ENCODE measurements around the gene APBA1. TPM values are rescaled to one million over a fixed set of nuclear protein-coding genes. Genes with fewer than 3 reads are reported as not detected.

Gene APBA1
- total RNA-seq, 5 donors from 2014 or later (not counting 1 experiment from before 2014, with no cell fraction given), result 0.51 to 1.8 (median 0.78) TPM

DNA sequence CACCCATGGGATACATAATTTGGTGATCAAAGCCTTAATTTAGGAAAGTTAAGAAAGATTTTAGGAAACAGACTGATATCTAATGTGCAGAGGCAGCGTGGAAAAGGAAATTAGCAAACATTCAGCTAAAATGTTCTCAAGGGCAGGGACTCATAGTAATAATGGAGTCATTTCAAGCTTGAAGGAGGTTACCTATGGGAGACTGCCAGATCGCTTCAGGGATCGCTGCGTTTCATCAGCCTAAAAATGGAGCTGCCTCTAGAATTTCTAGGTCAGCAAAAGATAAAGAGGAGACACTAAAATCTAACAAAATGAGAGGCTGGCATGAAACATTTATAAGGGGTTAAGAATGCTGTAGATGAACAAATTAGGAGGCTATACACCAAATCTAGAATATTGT, 115.5 kb downstream of the APBA1 start:
- Mint-ChIP-seq H3K4me3 (no peak overlapping the region), H3K36me3 (no peaks in the 10 kb centered on the region), H3K27ac (no peak overlapping the region), H3K4me1 (no peaks in the 10 kb centered on the region), H3K27me3 (peaks cover 4 to 27% of the 10 kb centered on the region in 2 donors), H3K9me3 (no peaks in the 10 kb centered on the region)
- H3K36me3 ChIP-seq (ENCODE audit: control insufficient read depth in 2 of 2, extremely low read depth in 1 of 2, insufficient read depth in 1 of 2, low read length in 1 of 2), result no peaks in the 10 kb centered on the region
- H3K4me3 ChIP-seq (ENCODE audit: control insufficient read depth in 1 of 2, extremely low read depth in 1 of 2, low read length in 1 of 2), result no peak overlapping the region
- no peaks in the 10 kb centered on the region for H3K4me1 ChIP-seq (ENCODE audit: control insufficient read depth in 1 of 2, extremely low read depth in 1 of 2, insufficient read depth in 2 of 2, low read length in 2 of 2)
- H3K9me3 ChIP-seq, result no peaks in the 10 kb centered on the region
- DNase-seq, result no peak
- H3K27me3 ChIP-seq (replicated peaks in 1 of 2; ENCODE audit: control insufficient read depth in 2 of 2, extremely low read depth in 1 of 2, insufficient read depth in 2 of 2, low read length in 1 of 2), result no peaks in the 10 kb centered on the region
- no peak overlapping the region for H3K27ac ChIP-seq (ENCODE audit: low read length)
- POLR2A ChIA-PET, result no interaction called here
- ATAC-seq (replicated peaks in 1 of 4), result no peak
- 89% methylated on average over 2 of the region's 4 CpGs for WGBS (ENCODE audit: insufficient coverage)
- CTCF ChIA-PET, result interaction anchor here in 1 of 2 donors (1.5 kb wide), 1 partner anchor 134 kb away, joined by 3 read pairs; no protein-coding TSS in a partner anchor

DNA sequence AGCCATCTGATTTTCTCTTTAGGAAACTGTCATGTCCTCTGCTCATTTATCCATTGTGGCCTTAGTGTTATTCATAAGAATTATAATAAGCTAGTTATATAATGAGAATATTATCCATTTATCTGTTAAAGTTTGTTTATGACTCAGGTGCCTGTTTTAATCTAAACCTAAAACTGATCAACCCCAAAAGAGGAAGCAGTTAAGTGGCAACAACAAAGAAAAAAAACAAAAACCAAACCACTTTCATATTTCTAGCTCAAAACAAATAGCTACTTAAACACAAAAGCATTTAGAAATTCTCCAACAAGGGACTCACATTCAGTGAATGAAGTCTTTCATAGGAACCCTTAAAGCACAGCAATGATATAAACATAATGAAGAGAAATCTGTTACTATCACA, 116.4 kb downstream of the APBA1 start:
- Histone ChIP-seq H3K27me3 (replicated peaks in 1 of 2; ENCODE audit: control insufficient read depth in 2 of 2, extremely low read depth in 1 of 2, insufficient read depth in 2 of 2, low read length in 1 of 2) (peaks cover 0 to 2% of the 10 kb centered on the region in 2 experiments), H3K9me3 (no peaks in the 10 kb centered on the region), H3K27ac (ENCODE audit: low read length) (no peak overlapping the region), H3K4me1 (ENCODE audit: control insufficient read depth in 1 of 2, extremely low read depth in 1 of 2, insufficient read depth in 2 of 2, low read length in 2 of 2) (no peaks in the 10 kb centered on the region), H3K36me3 (ENCODE audit: control insufficient read depth in 2 of 2, extremely low read depth in 1 of 2, insufficient read depth in 1 of 2, low read length in 1 of 2) (no peaks in the 10 kb centered on the region), H3K4me3 (ENCODE audit: control insufficient read depth in 1 of 2, extremely low read depth in 1 of 2, low read length in 1 of 2) (no peak overlapping the region)
- Mint-ChIP-seq H3K27ac (no peak overlapping the region), H3K4me3 (no peak overlapping the region), H3K36me3 (no peaks in the 10 kb centered on the region), H3K9me3 (no peaks in the 10 kb centered on the region), H3K27me3 (peaks cover 4 to 26% of the 10 kb centered on the region in 2 donors), H3K4me1 (no peaks in the 10 kb centered on the region)
- DNase-seq (no peak), ATAC-seq (replicated peaks in 1 of 4) (no peak)
- ChIA-PET POLR2A (no interaction called here), CTCF (interaction anchor here in 1 of 2 donors (1.5 kb wide), 1 partner anchor 133 kb away, joined by 3 read pairs; no protein-coding TSS in a partner anchor)

DNA sequence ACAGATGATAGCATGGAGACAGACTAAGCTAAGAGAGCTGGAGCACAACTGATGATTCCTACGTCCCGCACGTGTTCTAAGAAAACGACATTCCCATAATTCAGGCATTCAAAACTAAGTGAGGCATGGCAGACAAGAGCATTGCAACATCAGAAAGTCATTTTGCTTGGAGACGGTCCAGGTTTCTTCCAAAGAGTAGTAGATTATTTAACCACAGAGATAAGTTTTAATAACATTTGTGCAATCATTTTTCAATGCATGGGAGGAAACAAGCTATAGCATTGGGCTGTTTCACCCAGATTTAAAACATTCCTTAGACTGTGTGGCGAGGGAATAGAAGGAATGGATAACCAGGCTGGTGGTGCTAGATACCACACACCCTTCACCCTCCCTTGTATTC, 117.2 kb downstream of the APBA1 start:
- peaks cover 4 to 26% of the 10 kb centered on the region in 2 donors for H3K27me3 Mint-ChIP-seq

DNA sequence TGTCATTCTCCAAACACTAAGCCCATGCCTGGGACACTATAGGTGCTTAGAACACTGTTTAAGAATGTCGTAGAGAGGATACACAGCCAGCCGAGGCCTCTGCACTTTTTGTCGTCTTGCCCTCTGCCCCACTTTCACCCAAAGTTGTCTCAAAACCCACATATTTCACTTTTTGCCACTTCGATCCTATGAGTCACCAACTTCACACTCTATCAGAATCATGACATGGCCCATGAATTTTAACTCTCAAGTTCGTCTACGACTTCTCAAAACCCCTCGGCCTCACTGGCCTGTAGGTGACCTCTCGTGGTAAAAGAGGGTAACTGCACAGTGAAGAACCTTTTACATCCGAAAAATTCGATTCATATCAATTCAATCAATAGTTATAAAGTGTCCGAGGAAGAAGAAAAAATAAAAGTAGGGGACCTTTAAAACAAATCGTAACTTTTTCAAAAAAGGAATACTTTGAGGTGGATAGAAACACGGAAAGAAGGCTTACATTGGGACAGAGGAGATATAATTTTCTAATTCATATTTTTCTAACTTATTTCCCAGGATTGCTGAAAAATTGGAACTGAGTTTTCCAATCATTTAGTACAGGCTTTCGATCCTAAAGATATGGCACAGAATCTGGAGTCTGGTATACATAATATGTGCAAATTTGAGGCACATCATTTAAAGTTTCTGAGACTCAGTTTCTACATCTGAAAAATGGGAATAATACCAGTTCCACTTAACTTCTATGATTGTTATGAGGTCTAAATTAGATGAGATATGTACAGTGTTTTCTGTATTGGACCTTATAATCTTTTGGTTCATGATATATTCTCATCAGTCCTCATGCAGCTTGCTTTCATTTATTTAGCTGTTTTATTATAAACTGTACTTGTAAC, 122.6 kb downstream of the APBA1 start:
- ATAC-seq (replicated peaks in 1 of 4), result peak in 3 of 4 experiments; percentile 23 to 40 (median 23)

More for the DNA sequence above, 117.2 kb downstream of the APBA1 start:
- H3K4me3 Mint-ChIP-seq, result no peak overlapping the region
- Histone ChIP-seq H3K27me3 (replicated peaks in 1 of 2; ENCODE audit: control insufficient read depth in 2 of 2, extremely low read depth in 1 of 2, insufficient read depth in 2 of 2, low read length in 1 of 2) (peaks cover 0 to 2% of the 10 kb centered on the region in 2 experiments), H3K9me3 (no peaks in the 10 kb centered on the region), H3K36me3 (ENCODE audit: control insufficient read depth in 2 of 2, extremely low read depth in 1 of 2, insufficient read depth in 1 of 2, low read length in 1 of 2) (no peaks in the 10 kb centered on the region), H3K27ac (ENCODE audit: low read length) (no peak overlapping the region), H3K4me1 (ENCODE audit: control insufficient read depth in 1 of 2, extremely low read depth in 1 of 2, insufficient read depth in 2 of 2, low read length in 2 of 2) (no peaks in the 10 kb centered on the region), H3K4me3 (ENCODE audit: control insufficient read depth in 1 of 2, extremely low read depth in 1 of 2, low read length in 1 of 2) (no peak overlapping the region)
- H3K27ac Mint-ChIP-seq, result no peak overlapping the region
- no peaks in the 10 kb centered on the region for H3K9me3 Mint-ChIP-seq
- no peaks in the 10 kb centered on the region for H3K4me1 Mint-ChIP-seq
- ChIA-PET CTCF (no interaction called here), POLR2A (no interaction called here)
- 91% methylated on average over 4 of the region's 6 CpGs for WGBS (ENCODE audit: insufficient coverage)
- no peaks in the 10 kb centered on the region for H3K36me3 Mint-ChIP-seq
- DNase-seq (no peak), ATAC-seq (replicated peaks in 1 of 4) (no peak)

DNA sequence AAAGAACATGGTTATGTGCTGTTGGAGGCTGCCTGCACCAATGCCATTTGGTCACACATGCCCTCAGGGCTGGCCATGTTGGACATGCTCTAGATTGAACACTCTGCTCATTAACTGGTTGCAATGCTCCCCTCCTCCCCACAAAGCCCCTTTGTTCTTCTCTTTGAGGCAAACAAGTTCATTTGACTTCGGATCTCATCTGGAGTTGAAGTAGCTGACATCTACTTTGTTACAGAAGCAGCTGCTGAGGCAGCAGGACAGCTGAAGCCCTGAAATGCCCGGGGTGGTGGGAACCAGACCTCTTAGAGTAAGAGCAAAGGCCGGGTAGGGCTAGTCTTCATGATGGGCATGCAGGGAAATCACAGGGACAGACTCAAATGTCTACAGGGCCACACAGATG, 123.5 kb downstream of the APBA1 start:
- Mint-ChIP-seq H3K27ac (no peak overlapping the region), H3K27me3 (peaks cover 5 to 26% of the 10 kb centered on the region in 2 donors), H3K4me1 (peaks cover 4 to 5% (median 4%) of the 10 kb centered on the region in 3 donors), H3K9me3 (no peaks in the 10 kb centered on the region), H3K4me3 (no peak overlapping the region), H3K36me3 (no peaks in the 10 kb centered on the region)
- H3K4me1 ChIP-seq (ENCODE audit: control insufficient read depth in 1 of 2, extremely low read depth in 1 of 2, insufficient read depth in 2 of 2, low read length in 2 of 2), result no peaks in the 10 kb centered on the region
- ChIA-PET POLR2A (no interaction called here), CTCF (interaction anchor here in 1 of 2 donors (0.6 to 2.2 kb wide), 3 partner anchors 17 to 1061 kb away, joined by 3 to 14 read pairs (median 3); no protein-coding TSS in a partner anchor)
- ATAC-seq (replicated peaks in 1 of 4) (no peak), DNase-seq (no peak)
- no peaks in the 10 kb centered on the region for H3K9me3 ChIP-seq
- WGBS (ENCODE audit: insufficient coverage), result 93% methylated on average over 2 of the region's 3 CpGs
- H3K36me3 ChIP-seq (ENCODE audit: control insufficient read depth in 2 of 2, extremely low read depth in 1 of 2, insufficient read depth in 1 of 2, low read length in 1 of 2), result no peaks in the 10 kb centered on the region
- no peak overlapping the region for H3K4me3 ChIP-seq (ENCODE audit: control insufficient read depth in 1 of 2, extremely low read depth in 1 of 2, low read length in 1 of 2)
- no peak overlapping the region for H3K27ac ChIP-seq (ENCODE audit: low read length)
- peaks cover 0 to 2% of the 10 kb centered on the region in 2 experiments for H3K27me3 ChIP-seq (replicated peaks in 1 of 2; ENCODE audit: control insufficient read depth in 2 of 2, extremely low read depth in 1 of 2, insufficient read depth in 2 of 2, low read length in 1 of 2)

More for the DNA sequence above, 122.6 kb downstream of the APBA1 start:
- peak in 12 of 35 experiments; percentile 2 to 50 (median 10) for DNase-seq
- CTCF ChIA-PET, result interaction anchor here (0.6 to 2.6 kb wide), 4 partner anchors 127 to 1060 kb away, joined by 3 to 20 read pairs (median 16); no protein-coding TSS in a partner anchor
- POLR2A ChIA-PET, result no interaction called here
- no peak overlapping the region for H3K27ac ChIP-seq (ENCODE audit: low read length)
- 29% methylated on average over 4 of the region's 14 CpGs for WGBS (ENCODE audit: insufficient coverage)
- no peak overlapping the region for H3K27ac Mint-ChIP-seq
- peaks cover 4 to 5% (median 4%) of the 10 kb centered on the region in 3 donors for H3K4me1 Mint-ChIP-seq
- no peaks in the 10 kb centered on the region for H3K36me3 ChIP-seq (ENCODE audit: control insufficient read depth in 2 of 2, extremely low read depth in 1 of 2, insufficient read depth in 1 of 2, low read length in 1 of 2)
- no peaks in the 10 kb centered on the region for H3K36me3 Mint-ChIP-seq
- peaks cover 5 to 28% of the 10 kb centered on the region in 2 donors for H3K27me3 Mint-ChIP-seq
- no peaks in the 10 kb centered on the region for H3K9me3 ChIP-seq
- H3K4me1 ChIP-seq (ENCODE audit: control insufficient read depth in 1 of 2, extremely low read depth in 1 of 2, insufficient read depth in 2 of 2, low read length in 2 of 2), result no peaks in the 10 kb centered on the region
- H3K9me3 Mint-ChIP-seq, result no peaks in the 10 kb centered on the region
- no peak overlapping the region for H3K4me3 ChIP-seq (ENCODE audit: control insufficient read depth in 1 of 2, extremely low read depth in 1 of 2, low read length in 1 of 2)
- H3K27me3 ChIP-seq (replicated peaks in 1 of 2; ENCODE audit: control insufficient read depth in 2 of 2, extremely low read depth in 1 of 2, insufficient read depth in 2 of 2, low read length in 1 of 2), result peaks cover 0 to 2% of the 10 kb centered on the region in 2 experiments
- H3K4me3 Mint-ChIP-seq, result no peak overlapping the region

DNA sequence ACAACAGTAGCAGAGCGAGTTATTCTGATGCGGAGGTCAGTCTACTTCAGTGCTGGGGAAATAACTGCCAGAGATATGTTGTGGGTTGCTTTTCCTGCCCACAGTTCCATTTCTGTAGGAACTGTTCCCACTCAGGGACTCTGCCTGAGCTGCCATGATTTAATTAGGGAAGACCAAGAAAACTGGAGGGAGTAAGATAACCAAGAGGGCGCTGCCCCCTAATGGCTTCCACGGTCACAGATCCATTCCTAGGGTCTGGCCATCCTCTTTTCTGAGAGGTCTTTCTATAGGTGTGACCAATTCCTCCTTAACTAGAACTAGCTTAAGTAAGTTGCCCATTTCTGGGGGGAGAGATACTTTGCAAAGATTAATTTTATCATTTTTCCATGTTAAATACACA, 125.9 kb downstream of the APBA1 start:
- Histone ChIP-seq H3K4me1 (ENCODE audit: control insufficient read depth in 1 of 2, extremely low read depth in 1 of 2, insufficient read depth in 2 of 2, low read length in 2 of 2) (no peaks in the 10 kb centered on the region), H3K27me3 (replicated peaks in 1 of 2; ENCODE audit: control insufficient read depth in 2 of 2, extremely low read depth in 1 of 2, insufficient read depth in 2 of 2, low read length in 1 of 2) (peaks cover 0 to 5% of the 10 kb centered on the region in 2 experiments), H3K27ac (ENCODE audit: low read length) (no peak overlapping the region), H3K9me3 (no peaks in the 10 kb centered on the region), H3K36me3 (ENCODE audit: control insufficient read depth in 2 of 2, extremely low read depth in 1 of 2, insufficient read depth in 1 of 2, low read length in 1 of 2) (no peaks in the 10 kb centered on the region), H3K4me3 (ENCODE audit: control insufficient read depth in 1 of 2, extremely low read depth in 1 of 2, low read length in 1 of 2) (no peak overlapping the region)
- ChIA-PET POLR2A (no interaction called here), CTCF (interaction anchor here in 1 of 2 donors (0.6 kb wide), 1 partner anchor 11 kb away, joined by 3 read pairs; no protein-coding TSS in a partner anchor)
- ATAC-seq (replicated peaks in 1 of 4) (no peak), DNase-seq (no peak)
- no CpG with 5 or more reads among the region's 4 CpGs for WGBS (ENCODE audit: insufficient coverage)
- Mint-ChIP-seq H3K9me3 (no peaks in the 10 kb centered on the region), H3K27me3 (peaks cover 2 to 13% of the 10 kb centered on the region in 2 donors), H3K4me1 (peaks cover 4 to 5% (median 4%) of the 10 kb centered on the region in 3 donors), H3K4me3 (no peak overlapping the region), H3K27ac (no peak overlapping the region), H3K36me3 (no peaks in the 10 kb centered on the region)

Measured in T-cell (primary cell).